GM12878 (cell line): Measurements from ENCODE around the gene PITPNM3. TPM values are rescaled to one million over a fixed set of nuclear protein-coding genes. Genes with fewer than 3 reads are reported as not detected.

Experiments
- ATAC-seq: fragments of 200-7000 bp; cut with Tn5 transposase; 3 replicates; pipeline ENCODE4 v1.9.1; 2020; ENCODE audit warnings: mild to moderate bottlenecking, moderate library complexity
- BruUV-seq: library from RNA; stranded (reverse); fragments of 400-500 nt; replicated peaks from 2 replicates; lab custom pipeline; 2021; lab: Mats Ljungman, UMichigan
- CTCF ChIA-PET: fragments of 300-600 bp; sonication (Branson Sonifier 250); formaldehyde crosslinking; extraction: SDS; loops from one replicate; lab custom pipeline; 2021; ENCODE audit warnings: inconsistent platforms; lab: Yijun Ruan, JAX
- POLR2A ChIA-PET: fragments of 350-600 bp; formaldehyde crosslinking; extraction: SDS; loops from one replicate; lab custom pipeline; 2021; ENCODE audit warnings: inconsistent platforms; lab: Charles Lee
- RAD21 ChIA-PET: fragments of 300-600 bp; sonication (Branson Sonifier 250); formaldehyde crosslinking; loops from one replicate; lab custom pipeline; 2023; ENCODE audit warnings: antibody characterized with exemption; ENCODE audit not compliant: unreplicated experiment; lab: Charles Lee
- SMC1A ChIA-PET: fragments of 300-600 bp; sonication (Branson Sonifier 250); formaldehyde crosslinking; loops from one replicate; lab custom pipeline; 2023; ENCODE audit not compliant: unreplicated experiment, uncharacterized antibody; lab: Charles Lee
- DNase-seq: peaks from one replicate; pipeline ENCODE4 v3.0.0-alpha.2; 2011; ENCODE audit warnings: low read depth, low spot score
- FAIRE-seq: peaks from 3 replicates; lab custom pipeline; 2011; peaks lifted over from hg19 to GRCh38; lab: Jason Lieb, UNC
- H2AFZ ChIP-seq: 2 replicates; pipeline ENCODE4 v1.6.0; 2011; ENCODE audit warnings: low read depth, low read length, control low read depth; ENCODE audit not compliant: control insufficient read depth
- H3K27ac ChIP-seq: 2 replicates; pipeline ENCODE4 v1.5.1; 2011; ENCODE audit warnings: control low read depth; ENCODE audit not compliant: control insufficient read depth, insufficient read depth
- H3K27me3 ChIP-seq, 2 experiments: replicated peaks in 1 of 2; 2 replicates each; pipeline versions ENCODE4 v1.6.0 to v1.6.1; 2011; ENCODE audit warnings: low read length in 1 of 2; ENCODE audit not compliant: control insufficient read depth in 2 of 2, insufficient read depth in 2 of 2
- H3K36me3 ChIP-seq, 2 experiments: 2 replicates each; pipeline ENCODE4 v1.5.1; 2011; ENCODE audit warnings: low read length in 1 of 2; ENCODE audit not compliant: control insufficient read depth in 2 of 2, insufficient read depth in 2 of 2
- H3K4me1 ChIP-seq: 2 replicates; pipeline ENCODE4 v1.6.1; 2011; ENCODE audit warnings: mild to moderate bottlenecking, low read length, moderate library complexity, mixed read lengths; ENCODE audit not compliant: control insufficient read depth, insufficient read depth
- H3K4me2 ChIP-seq: 2 replicates; pipeline ENCODE4 v1.6.0; 2011; ENCODE audit warnings: control low read depth; ENCODE audit not compliant: control insufficient read depth, insufficient read depth
- H3K4me3 ChIP-seq: fragments of 200-600 bp; sonication (generic); 2 replicates; pipeline ENCODE4 v1.5.1; 2016
- H3K79me2 ChIP-seq: 2 replicates; pipeline ENCODE4 v1.6.0; 2011; ENCODE audit warnings: low read length; ENCODE audit not compliant: control insufficient read depth, insufficient read depth
- H3K9ac ChIP-seq: 2 replicates; pipeline ENCODE4 v1.8.0; 2011; ENCODE audit warnings: low read length, control low read depth, mixed read lengths; ENCODE audit not compliant: control insufficient read depth, insufficient read depth
- H3K9me3 ChIP-seq: replicated peaks from 3 replicates; pipeline ENCODE4 v1.5.1; 2011; ENCODE audit warnings: mild to moderate bottlenecking, low read length; ENCODE audit not compliant: control insufficient read depth, insufficient read depth
- H4K20me1 ChIP-seq: 2 replicates; pipeline ENCODE4 v1.6.0; 2011; ENCODE audit not compliant: control insufficient read depth, insufficient read depth
- CHD4 ChIP-seq: fragments of 200-600 bp; sonication (generic); IDR thresholded peaks from 2 replicates; pipeline ENCODE4 v1.6.1; 2016; ENCODE audit warnings: mild to moderate bottlenecking
- EGR1 ChIP-seq, 2 experiments: IDR thresholded peaks; 1 replicate in 1 of 2; 2 replicates in 1 of 2; pipeline ENCODE4 v1.6.1; 2011 to 2012; ENCODE audit warnings: low read depth in 2 of 2, low read length in 2 of 2, borderline replicate concordance in 1 of 2, mild to moderate bottlenecking in 1 of 2, moderate library complexity in 1 of 2
- MEF2B ChIP-seq: fragments of 450-650 bp; IDR thresholded peaks from 2 replicates; pipeline ENCODE4 v1.6.1; 2018; ENCODE audit warnings: mild to moderate bottlenecking, moderate library complexity; ENCODE audit not compliant: partially characterized antibody, poor library complexity, severe bottlenecking
- POLR2AphosphoS5 ChIP-seq: IDR thresholded peaks from 2 replicates; pipeline ENCODE4 v1.6.1; 2011; ENCODE audit warnings: mild to moderate bottlenecking, low read length, inconsistent platforms
- TCF7 ChIP-seq: IDR thresholded peaks from 2 replicates; pipeline ENCODE4 v1.6.1; 2014; ENCODE audit warnings: antibody characterized with exemption, borderline replicate concordance
- ZNF687 ChIP-seq: fragments of 450-650 bp; IDR thresholded peaks from 2 replicates; pipeline ENCODE4 v1.6.1; 2017; ENCODE audit warnings: mild to moderate bottlenecking, moderate library complexity
- WGBS: methylation state at CpG from one replicate; pipeline ENCODE4 v1.1.6; 2016; ENCODE audit warnings: low lambda C conversion rate; ENCODE audit not compliant: insufficient replicate concordance, insufficient coverage; ENCODE audit errors: missing lambda C conversion rate; 5-methylcytosine and 5-hydroxymethylcytosine counted together
- in situ Hi-C: fragments of 300-500 bp; cut with MboI; formaldehyde crosslinking; loops from 9 replicates; pipeline ENCODE4 v1.14.3; 2018; ENCODE audit warnings: mixed read lengths
- intact Hi-C: fragments of 100-400 bp; cut with micrococcal nuclease; formaldehyde crosslinking; loops from one replicate; pipeline ENCODE4 v1.14.2; 2022; ENCODE audit not compliant: unreplicated experiment
- polyA plus RNA-seq, 11 experiments: library from polyadenylated mRNA; depleted of rRNA in 4 of 11; unstranded in 6 of 11; stranded (reverse) in 5 of 11; fragments of >200 nt; fragmentation: Nextera tagmentation in 4 of 11; fragmentation: Illumina TruSeq in 1 of 11; extraction: Ambion mirVana in 4 of 11; extraction: Trizol in 1 of 11; gene quantifications; 1 replicate in 1 of 11; 2 replicates in 10 of 11; pipeline versions ENCODE4 v1.2.1 to v1.2.3, GENCODE V29; 2011 to 2016; ENCODE audit warnings: inconsistent platforms in 2 of 11, missing spikeins in 2 of 11, low read depth in 1 of 11
- total RNA-seq, 4 experiments: library from RNA; depleted of rRNA in 3 of 4; stranded (reverse); fragments of >200 nt in 3 of 4; fragmentation: Illumina TruSeq in 1 of 4; extraction: Trizol in 1 of 4; gene quantifications; 2 replicates each; pipeline versions ENCODE4 v1.2.1 to v1.2.3, GENCODE V29; 2013 to 2021
- TF ChIP-seq, protein P1 (sequence below): IDR thresholded peaks from 2 replicates; pipeline ENCODE4 v1.6.1; 2012; ENCODE audit warnings: low read depth, low read length, improper control_type of control experiment
- TF ChIP-seq, protein P2 (sequence below): fragments of 450-650 bp; IDR thresholded peaks from 2 replicates; pipeline ENCODE4 v1.6.1; 2017; ENCODE audit warnings: mild to moderate bottlenecking
- TF ChIP-seq, protein P3 (sequence below): IDR thresholded peaks from 2 replicates; pipeline ENCODE4 v1.6.1; 2011; ENCODE audit warnings: mild to moderate bottlenecking, low read depth, low read length, moderate library complexity; ENCODE audit not compliant: insufficient replicate concordance

PITPNM3 gene
- total and polyA plus RNA-seq, 10 of the 15 experiments (the other 5 are each of a cell fraction or from before 2014, with no cell fraction given), result 0.02 to 0.49 (median 0.19) TPM; not detected in 1

GRCh38 chr17:6510321-6510977, 45.9 kb downstream of the PITPNM3 start (continued):
- TF ChIP-seq, protein P1, sequence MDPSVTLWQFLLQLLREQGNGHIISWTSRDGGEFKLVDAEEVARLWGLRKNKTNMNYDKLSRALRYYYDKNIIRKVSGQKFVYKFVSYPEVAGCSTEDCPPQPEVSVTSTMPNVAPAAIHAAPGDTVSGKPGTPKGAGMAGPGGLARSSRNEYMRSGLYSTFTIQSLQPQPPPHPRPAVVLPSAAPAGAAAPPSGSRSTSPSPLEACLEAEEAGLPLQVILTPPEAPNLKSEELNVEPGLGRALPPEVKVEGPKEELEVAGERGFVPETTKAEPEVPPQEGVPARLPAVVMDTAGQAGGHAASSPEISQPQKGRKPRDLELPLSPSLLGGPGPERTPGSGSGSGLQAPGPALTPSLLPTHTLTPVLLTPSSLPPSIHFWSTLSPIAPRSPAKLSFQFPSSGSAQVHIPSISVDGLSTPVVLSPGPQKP, result no peak
- TF ChIP-seq, protein P2, sequence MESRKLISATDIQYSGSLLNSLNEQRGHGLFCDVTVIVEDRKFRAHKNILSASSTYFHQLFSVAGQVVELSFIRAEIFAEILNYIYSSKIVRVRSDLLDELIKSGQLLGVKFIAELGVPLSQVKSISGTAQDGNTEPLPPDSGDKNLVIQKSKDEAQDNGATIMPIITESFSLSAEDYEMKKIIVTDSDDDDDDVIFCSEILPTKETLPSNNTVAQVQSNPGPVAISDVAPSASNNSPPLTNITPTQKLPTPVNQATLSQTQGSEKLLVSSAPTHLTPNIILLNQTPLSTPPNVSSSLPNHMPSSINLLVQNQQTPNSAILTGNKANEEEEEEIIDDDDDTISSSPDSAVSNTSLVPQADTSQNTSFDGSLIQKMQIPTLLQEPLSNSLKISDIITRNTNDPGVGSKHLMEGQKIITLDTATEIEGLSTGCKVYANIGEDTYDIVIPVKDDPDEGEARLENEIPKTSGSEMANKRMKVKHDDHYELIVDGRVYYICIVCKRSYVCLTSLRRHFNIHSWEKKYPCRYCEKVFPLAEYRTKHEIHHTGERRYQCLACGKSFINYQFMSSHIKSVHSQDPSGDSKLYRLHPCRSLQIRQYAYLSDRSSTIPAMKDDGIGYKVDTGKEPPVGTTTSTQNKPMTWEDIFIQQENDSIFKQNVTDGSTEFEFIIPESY, result no peak
- no peak for TF ChIP-seq EGR1 (IDR thresholded peaks at IDR 0.05; ENCODE audit: borderline replicate concordance in 1 of 2, low read depth in 2 of 2, low read length in 2 of 2)
- no peak for TF ChIP-seq MEF2B
- TF ChIP-seq, protein P3, sequence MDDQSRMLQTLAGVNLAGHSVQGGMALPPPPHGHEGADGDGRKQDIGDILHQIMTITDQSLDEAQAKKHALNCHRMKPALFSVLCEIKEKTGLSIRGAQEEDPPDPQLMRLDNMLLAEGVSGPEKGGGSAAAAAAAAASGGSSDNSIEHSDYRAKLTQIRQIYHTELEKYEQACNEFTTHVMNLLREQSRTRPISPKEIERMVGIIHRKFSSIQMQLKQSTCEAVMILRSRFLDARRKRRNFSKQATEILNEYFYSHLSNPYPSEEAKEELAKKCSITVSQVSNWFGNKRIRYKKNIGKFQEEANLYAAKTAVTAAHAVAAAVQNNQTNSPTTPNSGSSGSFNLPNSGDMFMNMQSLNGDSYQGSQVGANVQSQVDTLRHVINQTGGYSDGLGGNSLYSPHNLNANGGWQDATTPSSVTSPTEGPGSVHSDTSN, result no peak
- TF ChIP-seq, all 136 proteins: peak for 0

DNA sequence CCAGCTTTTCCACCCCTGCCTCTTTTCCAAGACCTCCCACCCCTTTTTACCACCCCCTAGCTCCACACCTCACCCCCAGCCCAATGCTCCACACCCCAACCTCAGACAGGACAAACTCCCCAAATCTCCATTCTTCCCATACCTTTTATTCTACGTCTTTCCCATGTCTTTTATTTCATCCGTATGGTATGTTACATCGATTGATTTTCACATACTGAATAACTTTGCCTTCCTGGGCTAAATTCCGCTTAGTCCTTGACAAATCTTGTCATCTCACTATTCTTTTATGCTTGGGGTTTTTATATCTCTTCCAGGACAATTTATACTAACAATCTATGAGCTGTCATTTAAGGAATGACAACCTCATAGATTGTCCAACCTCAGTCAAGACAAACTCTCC, 46.4 kb downstream of the PITPNM3 start:
- H3K36me3 ChIP-seq, result no peaks in the 10 kb centered on the region
- no peaks in the 10 kb centered on the region for H3K9me3 ChIP-seq
- H3K4me1 ChIP-seq, result no peaks in the 10 kb centered on the region
- ATAC-seq (no peak), DNase-seq (no peak), FAIRE-seq (no peak)
- in situ Hi-C loops, result no loop called here
- BruUV-seq, result no TSS peak
- H3K9ac ChIP-seq, result no peak overlapping the region
- RAD21 ChIA-PET, result no interaction called here
- H3K4me3 ChIP-seq, result no peak overlapping the region
- H3K27ac ChIP-seq, result no peak overlapping the region
- no peaks in the 10 kb centered on the region for H4K20me1 ChIP-seq
- H2AFZ ChIP-seq, result no peak overlapping the region
- TF ChIP-seq ZNF687, result no peak
- TF ChIP-seq POLR2AphosphoS5, result no peak
- no peak for TF ChIP-seq TCF7
- no peak for TF ChIP-seq CHD4
- TF ChIP-seq, all 136 proteins: peak for 0
- no peaks in the 10 kb centered on the region for H3K79me2 ChIP-seq
- ChIA-PET POLR2A (no interaction called here), CTCF (no interaction called here), SMC1A (no interaction called here)
- intact Hi-C loops, result no loop called here
- no peaks in the 10 kb centered on the region for H3K27me3 ChIP-seq
- H3K4me2 ChIP-seq, result no peak overlapping the region
- 30% methylated on average over 4 of the region's 4 CpGs for WGBS
